CD4-positive, alpha-beta T cell (primary cell): ENCODE results near the gene MBOAT1. TPM values are rescaled to one million over a fixed set of nuclear protein-coding genes. Genes with fewer than 3 reads are reported as not detected.

Source experiments
- ATAC-seq: fragments of 200-7000 bp; cut with Tn5 transposase; one replicate; pipeline ENCODE4 v1.10.0; 2022; ENCODE audit warnings: mild to moderate bottlenecking; ENCODE audit not compliant: poor library complexity
- CTCF ChIA-PET: fragments of 350-600 bp; sonication (Branson Sonifier 250); formaldehyde crosslinking; loops from one replicate; lab custom pipeline; 2021; ENCODE audit warnings: antibody characterized with exemption, inconsistent platforms; lab: Charles Lee
- POLR2A ChIA-PET: fragments of 350-600 bp; sonication (Branson Sonifier 250); formaldehyde crosslinking; loops from one replicate; lab custom pipeline; 2021; ENCODE audit warnings: antibody characterized with exemption, inconsistent platforms; lab: Charles Lee
- DNase-seq, 14 experiments: peaks; one replicate each; pipeline ENCODE4 v3.0.0-alpha.2; 2013 to 2020; ENCODE audit warnings: mixed read lengths in 2 of 14
- H3K27ac ChIP-seq, 2 donors: one replicate each; pipeline versions ENCODE4 v1.5.1 to v1.7.0; 2013; ENCODE audit warnings: low read length in 2 of 2, low read depth in 1 of 2, mild to moderate bottlenecking in 1 of 2
- H3K27me3 ChIP-seq, 2 experiments: 1 replicate in 1 of 2; 2 replicates in 1 of 2; pipeline versions ENCODE4 v1.6.1 to v1.7.0; 2013; ENCODE audit warnings: low read length in 2 of 2, control low read depth in 1 of 2, mild to moderate bottlenecking in 1 of 2, moderate library complexity in 1 of 2; ENCODE audit not compliant: insufficient read depth in 2 of 2, control insufficient read depth in 1 of 2
- H3K36me3 ChIP-seq: one replicate; pipeline ENCODE4 v1.6.1; 2013; ENCODE audit warnings: low read length, control low read depth; ENCODE audit not compliant: insufficient read depth
- H3K4me1 ChIP-seq: one replicate; pipeline ENCODE4 v1.6.1; 2013; ENCODE audit warnings: low read length, control low read depth; ENCODE audit not compliant: insufficient read depth
- H3K4me3 ChIP-seq: one replicate; pipeline ENCODE4 v1.5.1; 2013; ENCODE audit warnings: mild to moderate bottlenecking, low read length, moderate library complexity
- H3K9me3 ChIP-seq, 2 experiments: 1 replicate in 1 of 2; 2 replicates in 1 of 2; pipeline versions ENCODE4 v1.6.1 to v1.7.0; 2013; ENCODE audit warnings: low read length in 2 of 2, mild to moderate bottlenecking in 2 of 2, control low read depth in 1 of 2, moderate library complexity in 1 of 2; ENCODE audit not compliant: control insufficient read depth in 1 of 2, insufficient read depth in 1 of 2
- H3K27ac Mint-ChIP-seq: one replicate; pipeline ENCODE4 v1.8.0; 2020; ENCODE audit warnings: mixed read lengths
- H3K27me3 Mint-ChIP-seq: one replicate; pipeline ENCODE4 v1.8.0; 2021; ENCODE audit warnings: mixed read lengths
- H3K36me3 Mint-ChIP-seq: one replicate; pipeline ENCODE4 v1.8.0; 2021; ENCODE audit warnings: low read depth, mixed read lengths
- H3K4me1 Mint-ChIP-seq: one replicate; pipeline ENCODE4 v1.8.0; 2021; ENCODE audit warnings: low read depth, mixed read lengths
- H3K4me3 Mint-ChIP-seq: one replicate; pipeline ENCODE4 v1.8.0; 2020; ENCODE audit warnings: mild to moderate bottlenecking, mixed read lengths
- H3K9me3 Mint-ChIP-seq: one replicate; pipeline ENCODE4 v1.8.0; 2020; ENCODE audit warnings: mixed read lengths
- CTCF ChIP-seq: fragments of 200-600 bp; IDR thresholded peaks from one replicate; pipeline ENCODE4 v1.8.0; 2022; ENCODE audit warnings: antibody characterized with exemption, mild to moderate bottlenecking
- intact Hi-C, 2 experiments: fragments of 100-400 bp; cut with DNase I in 1 of 2; cut with micrococcal nuclease in 1 of 2; formaldehyde crosslinking; loops; one replicate each; pipeline versions ENCODE4 v1.15.1 to v1.9.0; 2023 to 2025; cut with DNase I, micrococcal nuclease
- total RNA-seq, 174 experiments: library from RNA in 2 of 174; stranded (reverse) in 2 of 174; gene quantifications; one replicate each; pipeline ENCODE4 v1.2.3 and lab custom pipeline; 2021 to 2026

MBOAT1 gene
- total RNA-seq, 2 experiments from 2014 or later: 17.2 to 18.5 TPM

- H3K27me3 ChIP-seq: no peaks in the 10 kb centered on the region
- H3K27ac ChIP-seq: no peak overlapping the region
- ChIA-PET CTCF (no interaction called here), POLR2A (no interaction called here)
- no peak for TF ChIP-seq CTCF
- H3K9me3 Mint-ChIP-seq: no peaks in the 10 kb centered on the region
- intact Hi-C loops: no loop called here
- H3K36me3 ChIP-seq: no peaks in the 10 kb centered on the region
- peaks cover 11% of the 10 kb centered on the region for H3K4me1 ChIP-seq
- DNase-seq (no peak), ATAC-seq (no peak)
- H3K4me3 Mint-ChIP-seq: no peak overlapping the region
- H3K27me3 Mint-ChIP-seq: no peaks in the 10 kb centered on the region
- no peaks in the 10 kb centered on the region for H3K9me3 ChIP-seq
- no peaks in the 10 kb centered on the region for H3K36me3 Mint-ChIP-seq
- no peak overlapping the region for H3K4me3 ChIP-seq
- H3K4me1 Mint-ChIP-seq: peaks cover 12% of the 10 kb centered on the region
- no peak overlapping the region for H3K27ac Mint-ChIP-seq
Observed at GRCh38 chr6:20241102-20241501, 28.8 kb upstream of the MBOAT1 start.

GRCh38 chr6:20238688-20239587 lies 26.7 kb upstream of the MBOAT1 start:
- DNase-seq (no peak), ATAC-seq (no peak)
- POLR2A ChIA-PET: no interaction called here
- H3K4me1 ChIP-seq: peaks cover 13% of the 10 kb centered on the region
- Mint-ChIP-seq H3K4me3 (no peak overlapping the region), H3K36me3 (no peaks in the 10 kb centered on the region), H3K27ac (no peak overlapping the region), H3K9me3 (no peaks in the 10 kb centered on the region), H3K4me1 (peaks cover 12% of the 10 kb centered on the region), H3K27me3 (no peaks in the 10 kb centered on the region)
- intact Hi-C loops: no loop called here
- no peak for TF ChIP-seq CTCF
- no peak overlapping the region for H3K4me3 ChIP-seq
- H3K9me3 ChIP-seq: no peaks in the 10 kb centered on the region
- no peaks in the 10 kb centered on the region for H3K27me3 ChIP-seq
- no peaks in the 10 kb centered on the region for H3K36me3 ChIP-seq
- no peak overlapping the region for H3K27ac ChIP-seq
- CTCF ChIA-PET: interaction anchor here (0.6 kb wide), 1 partner anchor 289 kb away, joined by 3 read pairs; no protein-coding TSS in a partner anchor

GRCh38 chr6:20237677-20238460 lies 25.6 kb upstream of the MBOAT1 start:
- no peaks in the 10 kb centered on the region for H3K36me3 ChIP-seq
- H3K27ac Mint-ChIP-seq: no peak overlapping the region
- H3K9me3 Mint-ChIP-seq: no peaks in the 10 kb centered on the region
- H3K36me3 Mint-ChIP-seq: no peaks in the 10 kb centered on the region
- H3K4me1 Mint-ChIP-seq: peaks cover 12% of the 10 kb centered on the region
- CTCF ChIA-PET: no interaction called here
- no peak for TF ChIP-seq CTCF
- H3K4me3 Mint-ChIP-seq: no peak overlapping the region
- peaks cover 13% of the 10 kb centered on the region for H3K4me1 ChIP-seq
- POLR2A ChIA-PET: no interaction called here
- intact Hi-C loops: no loop called here
- H3K4me3 ChIP-seq: no peak overlapping the region
- DNase-seq (no peak), ATAC-seq (no peak)
- H3K9me3 ChIP-seq: no peaks in the 10 kb centered on the region
- H3K27ac ChIP-seq: no peak overlapping the region
- no peaks in the 10 kb centered on the region for H3K27me3 ChIP-seq
- no peaks in the 10 kb centered on the region for H3K27me3 Mint-ChIP-seq
